ENCODE measurements around the gene PAK2. TPM values are rescaled to one million over a fixed set of nuclear protein-coding genes. Genes with fewer than 3 reads are reported as not detected.

PAK2 gene
- total and polyA plus RNA-seq, 9 of the 15 experiments (the other 6 are each of a cell fraction or from before 2014, with no cell fraction given) = 13.2 to 72.4 (median 35.7) TPM

GRCh38 chr3:196837819-196838420 is 98.3 kb downstream of the PAK2 start (continued):
- TF ChIP-seq ZNF592 (IDR thresholded peaks at IDR 0.05) (peak; percentile 59; the same call in 1 of the 2 replicates), RBM39 (optimal IDR thresholded peaks at IDR 0.05; ENCODE audit: low read depth, low read length) (no peak), UBTF (IDR thresholded peaks at IDR 0.05; ENCODE audit: borderline replicate concordance in 1 of 2, low read depth in 2 of 2, low read length in 2 of 2) (no peak), FOXA1 (IDR thresholded peaks at IDR 0.05; ENCODE audit: borderline replicate concordance) (no peak), IFI16 (CRISPR knock-in tag; IDR thresholded peaks at IDR 0.05) (no peak), RB1 (IDR thresholded peaks at IDR 0.05; ENCODE audit: low read depth) (peak; percentile 31; the same call in 1 of the 2 replicates), ZNF324 (CRISPR knock-in tag; IDR thresholded peaks at IDR 0.05) (no peak), ZNF445 (CRISPR knock-in tag; IDR thresholded peaks at IDR 0.05; ENCODE audit: low read depth) (no peak), ZNF282 (CRISPR knock-in tag; IDR thresholded peaks at IDR 0.05) (no peak)
- TF ChIP-seq, protein P1, sequence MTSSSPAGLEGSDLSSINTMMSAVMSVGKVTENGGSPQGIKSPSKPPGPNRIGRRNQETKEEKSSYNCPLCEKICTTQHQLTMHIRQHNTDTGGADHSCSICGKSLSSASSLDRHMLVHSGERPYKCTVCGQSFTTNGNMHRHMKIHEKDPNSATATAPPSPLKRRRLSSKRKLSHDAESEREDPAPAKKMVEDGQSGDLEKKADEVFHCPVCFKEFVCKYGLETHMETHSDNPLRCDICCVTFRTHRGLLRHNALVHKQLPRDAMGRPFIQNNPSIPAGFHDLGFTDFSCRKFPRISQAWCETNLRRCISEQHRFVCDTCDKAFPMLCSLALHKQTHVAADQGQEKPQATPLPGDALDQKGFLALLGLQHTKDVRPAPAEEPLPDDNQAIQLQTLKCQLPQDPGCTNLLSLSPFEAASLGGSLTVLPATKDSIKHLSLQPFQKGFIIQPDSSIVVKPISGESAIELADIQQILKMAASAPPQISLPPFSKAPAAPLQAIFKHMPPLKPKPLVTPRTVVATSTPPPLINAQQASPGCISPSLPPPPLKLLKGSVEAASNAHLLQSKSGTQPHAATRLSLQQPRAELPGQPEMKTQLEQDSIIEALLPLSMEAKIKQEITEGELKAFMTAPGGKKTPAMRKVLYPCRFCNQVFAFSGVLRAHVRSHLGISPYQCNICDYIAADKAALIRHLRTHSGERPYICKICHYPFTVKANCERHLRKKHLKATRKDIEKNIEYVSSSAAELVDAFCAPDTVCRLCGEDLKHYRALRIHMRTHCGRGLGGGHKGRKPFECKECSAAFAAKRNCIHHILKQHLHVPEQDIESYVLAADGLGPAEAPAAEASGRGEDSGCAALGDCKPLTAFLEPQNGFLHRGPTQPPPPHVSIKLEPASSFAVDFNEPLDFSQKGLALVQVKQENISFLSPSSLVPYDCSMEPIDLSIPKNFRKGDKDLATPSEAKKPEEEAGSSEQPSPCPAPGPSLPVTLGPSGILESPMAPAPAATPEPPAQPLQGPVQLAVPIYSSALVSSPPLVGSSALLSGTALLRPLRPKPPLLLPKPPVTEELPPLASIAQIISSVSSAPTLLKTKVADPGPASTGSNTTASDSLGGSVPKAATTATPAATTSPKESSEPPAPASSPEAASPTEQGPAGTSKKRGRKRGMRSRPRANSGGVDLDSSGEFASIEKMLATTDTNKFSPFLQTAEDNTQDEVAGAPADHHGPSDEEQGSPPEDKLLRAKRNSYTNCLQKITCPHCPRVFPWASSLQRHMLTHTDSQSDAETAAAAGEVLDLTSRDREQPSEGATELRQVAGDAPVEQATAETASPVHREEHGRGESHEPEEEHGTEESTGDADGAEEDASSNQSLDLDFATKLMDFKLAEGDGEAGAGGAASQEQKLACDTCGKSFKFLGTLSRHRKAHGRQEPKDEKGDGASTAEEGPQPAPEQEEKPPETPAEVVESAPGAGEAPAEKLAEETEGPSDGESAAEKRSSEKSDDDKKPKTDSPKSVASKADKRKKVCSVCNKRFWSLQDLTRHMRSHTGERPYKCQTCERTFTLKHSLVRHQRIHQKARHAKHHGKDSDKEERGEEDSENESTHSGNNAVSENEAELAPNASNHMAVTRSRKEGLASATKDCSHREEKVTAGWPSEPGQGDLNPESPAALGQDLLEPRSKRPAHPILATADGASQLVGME (CRISPR knock-in tag; IDR thresholded peaks at IDR 0.05) = no peak
- TF ChIP-seq, protein P2, sequence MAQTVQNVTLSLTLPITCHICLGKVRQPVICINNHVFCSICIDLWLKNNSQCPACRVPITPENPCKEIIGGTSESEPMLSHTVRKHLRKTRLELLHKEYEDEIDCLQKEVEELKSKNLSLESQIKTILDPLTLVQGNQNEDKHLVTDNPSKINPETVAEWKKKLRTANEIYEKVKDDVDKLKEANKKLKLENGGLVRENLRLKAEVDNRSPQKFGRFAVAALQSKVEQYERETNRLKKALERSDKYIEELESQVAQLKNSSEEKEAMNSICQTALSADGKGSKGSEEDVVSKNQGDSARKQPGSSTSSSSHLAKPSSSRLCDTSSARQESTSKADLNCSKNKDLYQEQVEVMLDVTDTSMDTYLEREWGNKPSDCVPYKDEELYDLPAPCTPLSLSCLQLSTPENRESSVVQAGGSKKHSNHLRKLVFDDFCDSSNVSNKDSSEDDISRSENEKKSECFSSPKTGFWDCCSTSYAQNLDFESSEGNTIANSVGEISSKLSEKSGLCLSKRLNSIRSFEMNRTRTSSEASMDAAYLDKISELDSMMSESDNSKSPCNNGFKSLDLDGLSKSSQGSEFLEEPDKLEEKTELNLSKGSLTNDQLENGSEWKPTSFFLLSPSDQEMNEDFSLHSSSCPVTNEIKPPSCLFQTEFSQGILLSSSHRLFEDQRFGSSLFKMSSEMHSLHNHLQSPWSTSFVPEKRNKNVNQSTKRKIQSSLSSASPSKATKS (CRISPR knock-in tag; IDR thresholded peaks at IDR 0.05) = no peak
